SH-SY5Y (cell line): ENCODE results near the gene VAV2.

Experiments
- GATA2 ChIP-seq: IDR thresholded peaks from 2 replicates; pipeline ENCODE4 v1.6.1; 2011; ENCODE audit warnings: mild to moderate bottlenecking, low read depth, low read length
- GATA3 ChIP-seq: IDR thresholded peaks from 2 replicates; pipeline ENCODE4 v1.6.1; 2011; ENCODE audit warnings: low read depth, mild to moderate bottlenecking, low read length, moderate library complexity

Gene VAV2

DNA sequence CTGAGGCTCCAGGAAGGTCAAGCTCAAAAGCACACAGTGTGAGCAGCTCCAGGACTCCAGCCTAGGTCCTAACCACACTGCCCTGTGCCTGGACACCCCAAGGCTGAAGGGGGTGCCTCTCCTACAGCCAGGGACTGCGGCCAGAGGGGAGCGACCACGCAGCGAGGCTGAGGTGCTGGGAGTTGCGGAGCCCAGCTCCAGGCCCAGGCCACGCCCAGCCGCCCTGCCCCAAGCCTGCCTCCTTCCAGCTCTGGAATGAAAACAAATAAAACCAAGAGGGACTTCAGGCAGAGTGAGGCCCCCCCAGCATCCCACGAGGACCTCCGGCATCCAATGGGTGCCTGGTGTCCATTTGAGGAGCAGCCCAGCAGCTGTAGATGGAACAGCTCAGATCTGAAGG is 15.2 kb downstream of the VAV2 start:
- no peak for TF ChIP-seq GATA3
- no peak for TF ChIP-seq GATA2

DNA sequence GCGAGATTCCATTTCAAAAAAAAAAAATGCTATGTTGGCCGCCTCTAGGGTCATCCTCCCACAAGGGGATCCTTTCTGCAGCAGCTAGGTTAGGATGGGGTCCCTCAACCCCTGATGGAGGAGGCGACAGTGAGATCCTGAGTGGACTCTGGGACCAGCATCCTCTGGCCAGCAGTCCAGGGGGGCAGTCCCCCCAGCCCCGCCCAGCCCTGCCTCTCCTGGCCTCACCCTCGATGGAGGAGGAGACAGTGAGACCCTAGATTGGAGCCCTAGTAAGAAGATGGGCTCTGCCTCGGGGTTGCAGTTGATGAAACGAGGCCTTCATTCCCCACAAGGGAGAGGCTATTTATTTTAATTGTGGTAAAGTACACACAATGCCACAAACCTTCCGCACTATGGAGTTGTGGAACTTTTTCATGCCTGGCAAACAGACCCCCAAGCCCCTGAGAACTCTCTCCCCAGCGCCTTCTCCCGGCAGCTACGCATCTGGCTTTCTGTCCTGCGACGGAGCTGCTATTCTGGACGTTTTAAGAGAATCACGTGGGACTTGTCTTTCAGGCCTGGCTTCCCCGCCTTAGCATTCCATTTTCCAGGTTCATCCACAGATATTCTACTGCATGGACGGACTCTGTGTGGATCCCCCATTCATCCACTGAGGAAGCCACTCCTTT is 15.8 kb downstream of the VAV2 start:
- TF ChIP-seq GATA3, result no peak
- TF ChIP-seq GATA2, result no peak

GRCh38 chr9:133975511-133975910 is 16.6 kb downstream of the VAV2 start:
- TF ChIP-seq GATA2, result no peak
- TF ChIP-seq GATA3, result no peak

GRCh38 chr9:133974631-133975341 is 17.3 kb downstream of the VAV2 start:
- no peak for TF ChIP-seq GATA3
- TF ChIP-seq GATA2, result no peak

DNA sequence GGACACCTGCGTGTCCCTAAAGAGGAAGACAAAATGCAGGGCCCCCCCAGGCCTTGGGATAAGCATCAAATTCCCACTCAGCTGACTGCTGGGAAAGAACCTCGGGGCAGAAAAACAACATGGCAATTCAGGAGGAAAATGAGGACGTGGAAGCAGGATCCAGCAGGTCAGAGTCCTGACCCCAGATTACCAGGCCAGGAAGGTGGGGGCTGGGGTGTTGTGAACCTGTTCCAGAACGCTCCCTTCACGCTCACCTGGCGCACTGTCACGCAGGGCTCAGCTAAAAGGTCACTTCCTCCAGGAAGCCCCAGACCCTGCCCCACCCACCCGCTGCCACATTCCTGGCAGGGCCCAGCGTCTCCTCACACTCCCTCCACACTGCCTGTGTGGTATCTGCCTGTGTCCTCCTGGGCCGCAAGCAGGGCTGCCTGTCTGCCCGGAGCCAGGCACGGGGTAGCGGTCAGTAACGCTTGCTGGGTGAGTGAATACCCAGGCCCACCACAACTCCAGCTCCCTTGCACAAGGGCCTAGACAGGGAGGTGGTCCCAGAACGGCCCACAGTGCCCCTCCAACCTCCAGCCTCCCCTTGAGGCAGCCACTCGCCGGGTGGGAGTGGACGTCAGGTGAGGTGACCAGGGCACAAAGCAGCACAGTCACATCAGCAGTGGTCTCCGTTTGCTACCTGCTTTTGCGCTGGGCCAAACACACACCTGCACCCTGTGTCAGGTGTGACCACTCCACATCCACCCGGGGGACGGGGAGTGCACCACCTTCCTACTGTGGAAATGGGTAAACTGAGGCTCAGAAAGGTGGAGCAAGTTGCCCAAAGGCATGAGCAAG is 18.1 kb downstream of the VAV2 start:
- 0 out of 2 replicates have a peak, but pooled peaks have one; percentile 22 for TF ChIP-seq GATA2
- TF ChIP-seq GATA3, result no peak

DNA sequence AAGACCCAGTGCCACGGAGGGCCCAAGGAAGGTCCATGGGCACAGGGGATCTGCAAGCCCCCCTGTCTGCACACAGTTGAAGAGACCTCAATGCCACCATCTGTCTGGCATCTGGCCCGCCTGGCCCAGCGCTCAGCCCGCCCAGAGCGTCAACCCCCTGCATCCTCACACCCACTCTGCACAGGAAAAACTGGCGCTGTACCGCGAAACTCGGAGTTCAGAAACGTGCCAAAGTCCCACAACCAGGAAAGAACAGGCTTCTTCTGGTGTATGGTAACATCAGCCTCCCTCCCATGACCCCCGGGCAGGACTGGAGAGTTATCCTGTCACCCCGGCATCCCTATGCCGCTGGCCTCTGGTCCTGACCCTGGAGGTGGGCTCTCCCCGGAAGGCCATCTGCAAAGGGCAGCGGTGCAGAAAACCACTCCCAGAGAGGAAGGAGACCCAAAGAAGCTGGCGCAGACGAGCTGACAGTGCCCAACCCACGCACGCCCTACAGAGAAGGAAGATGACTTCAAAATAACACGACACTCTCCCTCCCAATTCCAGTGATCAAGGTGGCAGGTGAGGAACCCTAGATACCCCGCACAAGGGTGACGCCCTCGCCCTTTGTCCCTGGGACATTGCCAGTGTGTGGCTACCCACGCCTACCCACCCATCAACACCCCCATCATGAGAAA is 18.9 kb downstream of the VAV2 start:
- TF ChIP-seq GATA3 (no peak), GATA2 (no peak)

DNA sequence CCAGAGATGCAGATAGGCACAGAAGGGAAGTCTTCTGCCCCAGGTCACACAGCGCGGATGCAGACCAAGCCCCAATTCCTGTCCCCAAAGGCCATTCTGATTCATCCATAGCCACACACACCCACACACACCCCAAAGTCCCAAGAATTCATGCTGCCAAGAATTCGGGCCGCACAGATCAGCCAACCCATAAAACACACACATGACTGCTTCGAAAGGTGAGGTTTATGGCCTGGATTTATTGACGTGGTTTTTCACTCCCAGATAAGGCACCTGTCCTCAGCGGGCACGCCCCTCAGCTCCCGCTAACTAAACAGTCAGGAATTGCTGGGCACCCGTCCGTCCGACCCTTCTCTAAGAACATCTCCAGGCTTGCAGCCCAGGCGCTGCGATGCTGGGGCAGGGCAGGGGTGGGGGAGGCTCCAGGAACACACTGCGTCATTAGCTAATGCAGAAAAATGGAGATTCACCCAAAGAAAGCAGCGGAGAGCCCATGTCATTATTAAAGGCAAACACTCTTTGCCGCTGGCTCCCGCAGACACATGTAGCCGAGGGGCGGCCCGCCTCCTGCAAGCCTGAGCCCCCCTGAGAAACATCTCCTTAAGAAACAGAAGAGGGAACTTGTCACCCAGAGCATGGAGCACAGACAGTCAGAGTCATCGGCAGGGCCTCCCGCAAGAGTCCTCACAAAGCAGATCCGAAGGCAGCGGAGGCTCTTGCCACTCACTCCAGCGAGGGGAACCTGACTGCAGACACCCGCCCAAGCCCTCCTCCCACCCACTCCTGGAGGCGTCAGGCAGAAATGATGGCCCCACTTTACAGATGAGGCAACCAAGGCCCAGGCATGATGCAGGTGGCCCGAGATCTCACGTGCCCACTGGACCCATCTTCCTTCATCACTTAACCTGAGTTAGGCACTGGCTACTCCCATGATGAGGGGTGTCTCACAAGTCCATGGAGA is 19.9 kb downstream of the VAV2 start:
- TF ChIP-seq GATA3 (no peak), GATA2 (no peak)

- TF ChIP-seq GATA3 (no peak), GATA2 (no peak)
Observed at GRCh38 chr9:133971121-133971951, 20.8 kb downstream of the VAV2 start.

DNA sequence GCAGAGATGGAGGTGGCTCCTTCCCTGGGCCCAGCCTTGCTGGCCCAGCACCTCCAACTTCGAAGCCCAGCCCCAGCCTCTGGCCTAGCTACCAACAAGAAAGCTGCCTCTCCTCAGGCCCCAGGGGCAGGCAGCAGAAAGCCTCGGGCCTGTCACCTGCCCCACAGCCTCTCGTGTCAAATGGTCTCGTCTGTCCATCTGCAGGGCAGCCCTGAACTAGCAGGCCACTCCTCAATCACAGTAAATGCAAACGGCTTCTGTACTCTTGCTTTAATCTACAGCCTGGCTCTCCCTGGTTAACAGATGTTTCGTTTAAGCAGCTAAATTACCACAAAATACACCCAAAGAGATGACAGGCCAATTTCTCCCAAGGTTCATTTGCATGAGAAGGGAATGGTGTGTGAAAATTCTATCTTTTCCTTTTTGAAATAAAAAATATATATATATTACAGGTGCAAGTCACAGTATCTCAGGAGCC is 21.5 kb downstream of the VAV2 start:
- TF ChIP-seq GATA2, result no peak
- TF ChIP-seq GATA3, result no peak

GRCh38 chr9:133969681-133970580 is 22.2 kb downstream of the VAV2 start:
- TF ChIP-seq GATA3, result no peak
- TF ChIP-seq GATA2, result no peak

GRCh38 chr9:133968966-133969617 is 23.0 kb downstream of the VAV2 start:
- TF ChIP-seq GATA3 (no peak), GATA2 (no peak)
